ENCODE measurements around the gene DNMT3L. TPM values are rescaled to one million over a fixed set of nuclear protein-coding genes. Genes with fewer than 3 reads are reported as not detected.
A peak's percentile ranks its signal among the peaks of the same experiment; 100 is the strongest.

Gene DNMT3L
- total RNA-seq, 2 experiments from 2014 or later = not detected

DNA sequence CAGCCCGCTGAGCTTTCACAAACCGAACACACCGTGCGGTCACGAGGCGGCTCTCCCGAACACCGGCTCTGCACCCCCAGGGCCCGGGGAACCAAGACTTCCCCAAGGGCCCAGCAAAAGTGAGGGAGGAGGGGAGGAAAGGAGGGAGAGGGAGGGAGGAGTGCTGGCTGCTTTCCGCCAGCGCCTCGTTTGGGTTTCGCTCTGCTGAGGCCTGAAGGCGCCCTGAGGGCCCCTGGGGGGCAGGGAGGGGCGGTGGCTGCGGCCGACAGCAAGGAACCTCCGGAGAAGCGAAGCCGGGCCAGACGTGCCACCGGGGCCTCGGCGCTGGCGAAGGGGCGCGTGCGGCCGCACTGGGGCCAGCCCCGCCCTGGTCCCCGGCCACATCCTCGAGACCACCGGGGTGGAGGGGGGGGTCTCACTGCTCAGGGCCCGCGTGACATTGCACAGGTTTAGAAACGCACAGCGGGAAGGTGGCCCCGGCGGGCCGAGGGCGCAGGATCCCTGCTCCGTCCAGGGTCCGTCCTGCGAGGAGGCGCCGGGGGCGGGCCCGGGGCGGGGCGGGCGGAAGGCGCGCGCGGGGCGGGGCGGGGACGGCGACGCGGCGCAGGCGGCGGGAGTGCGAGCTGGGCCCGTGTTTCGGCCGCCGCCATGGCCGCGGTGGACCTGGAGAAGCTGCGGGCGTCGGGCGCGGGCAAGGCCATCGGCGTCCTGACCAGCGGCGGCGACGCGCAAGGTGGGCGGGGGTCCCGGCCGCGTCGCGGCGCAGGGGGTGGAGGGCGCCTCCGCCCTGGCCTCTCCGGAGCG is 38.0 kb upstream of the DNMT3L start, which contains the start of gene PFKL:
Gene PFKL, plus strand, starts transcription at position 596 of the 804 bp plus-strand sequence. Its CDS starts 53 bp downstream, at position 649.
- no peaks in the 10 kb centered on the region for H3K27me3 Mint-ChIP-seq
- peaks cover 6% of the 10 kb centered on the region for H3K36me3 Mint-ChIP-seq (ENCODE audit: low read depth)
- no peaks in the 10 kb centered on the region for H3K9me3 Mint-ChIP-seq
- peak within 1 kb of the TSS; percentile 96 for H3K27ac Mint-ChIP-seq
- DNase-seq = peak; percentile 70
- peak within 1 kb of the TSS; percentile 87 for H3K4me3 Mint-ChIP-seq
- H3K4me1 Mint-ChIP-seq = peaks cover 62% of the 10 kb centered on the region
- CTCF ChIA-PET = interaction anchor here (0.6 to 0.7 kb wide), 2 partner anchors 131 to 285 kb away, joined by 3 read pairs; no protein-coding TSS in a partner anchor
- POLR2A ChIA-PET = no interaction called here

DNA sequence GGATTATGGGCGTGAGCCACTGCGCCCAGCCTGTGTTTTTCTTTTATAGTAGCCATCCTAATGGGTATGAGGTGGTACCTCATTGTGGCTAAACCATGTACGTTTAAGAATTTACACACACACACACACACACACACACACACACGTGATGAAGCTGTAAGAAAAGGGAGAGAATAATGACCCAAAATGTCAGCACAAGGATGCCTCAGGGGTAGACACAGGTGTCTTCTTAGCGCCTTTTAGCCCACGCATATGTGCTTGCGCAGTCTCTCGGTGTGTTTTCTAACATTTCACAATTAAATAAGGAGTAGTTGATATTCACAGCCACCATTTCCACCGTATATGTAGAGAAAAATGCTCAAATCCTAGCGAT is 37.4 kb upstream of the DNMT3L start:
- H3K27me3 Mint-ChIP-seq = no peaks in the 10 kb centered on the region
- ChIA-PET POLR2A (no interaction called here), CTCF (interaction anchor here (0.6 to 0.7 kb wide), 2 partner anchors 132 to 284 kb away, joined by 3 read pairs; no protein-coding TSS in a partner anchor)
- no peak for DNase-seq
- peaks cover 5% of the 10 kb centered on the region for H3K36me3 Mint-ChIP-seq (ENCODE audit: low read depth)
- H3K4me1 Mint-ChIP-seq = peaks cover 64% of the 10 kb centered on the region
- H3K27ac Mint-ChIP-seq = peak overlapping the region; percentile 96
- H3K9me3 Mint-ChIP-seq = no peaks in the 10 kb centered on the region
- peak overlapping the region; percentile 87 for H3K4me3 Mint-ChIP-seq

DNA sequence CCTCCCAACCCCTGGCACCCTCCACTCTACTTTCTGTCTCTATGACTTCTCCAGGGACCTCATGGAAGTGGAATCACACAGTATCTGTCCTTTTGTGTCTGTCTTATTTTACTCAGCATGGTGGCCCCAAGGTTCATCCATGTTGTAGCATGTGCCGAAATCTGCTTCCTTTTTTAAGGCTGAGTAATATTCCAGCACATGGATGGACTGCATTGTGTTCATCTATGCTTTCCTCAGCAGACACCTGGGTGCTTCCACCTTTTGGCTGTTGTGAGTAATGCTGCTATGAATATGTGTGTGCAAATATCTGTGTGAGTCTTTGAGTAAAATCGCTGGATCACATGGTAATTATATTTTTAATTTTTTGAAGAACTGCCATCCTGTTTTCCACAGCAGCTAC is 36.6 kb upstream of the DNMT3L start:
- H3K27ac Mint-ChIP-seq = peak overlapping the region; percentile 68
- CTCF ChIA-PET = interaction anchor here (0.5 to 1.6 kb wide), 12 partner anchors 9 to 1402 kb away, joined by 3 to 7 read pairs (median 4); partner anchors contain the start of gene TRPM2
- peak; percentile 37 for DNase-seq
- no peaks in the 10 kb centered on the region for H3K9me3 Mint-ChIP-seq
- POLR2A ChIA-PET = no interaction called here
- H3K4me3 Mint-ChIP-seq = peak overlapping the region; percentile 25
- peaks cover 62% of the 10 kb centered on the region for H3K4me1 Mint-ChIP-seq
- no peaks in the 10 kb centered on the region for H3K27me3 Mint-ChIP-seq
- peaks cover 2% of the 10 kb centered on the region for H3K36me3 Mint-ChIP-seq (ENCODE audit: low read depth)

DNA sequence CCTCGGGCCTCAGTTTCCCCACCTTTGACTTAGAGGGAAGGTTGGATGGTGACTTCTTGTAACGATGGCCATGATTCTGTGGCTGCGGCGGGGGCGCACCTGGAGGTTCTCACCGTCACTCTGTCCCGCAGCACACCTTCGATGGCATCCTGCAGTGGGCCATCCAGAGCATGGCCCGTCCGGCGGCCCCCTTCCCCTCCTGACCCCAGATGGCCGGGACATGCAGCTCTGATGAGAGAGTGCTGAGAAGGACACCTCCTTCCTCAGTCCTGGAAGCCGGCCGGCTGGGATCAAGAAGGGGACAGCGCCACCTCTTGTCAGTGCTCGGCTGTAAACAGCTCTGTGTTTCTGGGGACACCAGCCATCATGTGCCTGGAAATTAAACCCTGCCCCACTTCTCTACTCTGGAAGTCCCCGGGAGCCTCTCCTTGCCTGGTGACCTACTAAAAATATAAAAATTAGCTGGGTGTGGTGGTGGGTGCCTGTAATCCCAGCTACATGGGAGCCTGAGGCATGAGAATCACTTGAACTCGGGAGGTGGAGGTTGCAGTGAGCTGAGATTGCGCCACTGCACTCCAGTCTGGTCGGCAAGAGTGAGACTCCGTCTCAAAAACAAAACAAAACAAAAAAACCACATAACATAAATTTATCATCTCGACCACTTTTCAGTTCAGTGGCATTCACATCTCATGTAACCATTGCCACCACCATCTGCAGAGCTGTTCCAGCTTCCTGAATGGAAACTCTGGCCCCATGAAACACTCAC is 36.0 kb upstream of the DNMT3L start:
- ChIA-PET POLR2A (no interaction called here), CTCF (interaction anchor here (0.5 to 1.6 kb wide), 13 partner anchors 9 to 1402 kb away, joined by 3 to 7 read pairs (median 4); partner anchors contain the start of gene TRPM2)
- Mint-ChIP-seq H3K4me3 (peak overlapping the region; percentile 25), H3K9me3 (no peaks in the 10 kb centered on the region), H3K27me3 (no peaks in the 10 kb centered on the region), H3K4me1 (peaks cover 58% of the 10 kb centered on the region), H3K27ac (peak overlapping the region; percentile 46), H3K36me3 (ENCODE audit: low read depth) (peaks cover 2% of the 10 kb centered on the region)
- peak; percentile 75 for DNase-seq

DNA sequence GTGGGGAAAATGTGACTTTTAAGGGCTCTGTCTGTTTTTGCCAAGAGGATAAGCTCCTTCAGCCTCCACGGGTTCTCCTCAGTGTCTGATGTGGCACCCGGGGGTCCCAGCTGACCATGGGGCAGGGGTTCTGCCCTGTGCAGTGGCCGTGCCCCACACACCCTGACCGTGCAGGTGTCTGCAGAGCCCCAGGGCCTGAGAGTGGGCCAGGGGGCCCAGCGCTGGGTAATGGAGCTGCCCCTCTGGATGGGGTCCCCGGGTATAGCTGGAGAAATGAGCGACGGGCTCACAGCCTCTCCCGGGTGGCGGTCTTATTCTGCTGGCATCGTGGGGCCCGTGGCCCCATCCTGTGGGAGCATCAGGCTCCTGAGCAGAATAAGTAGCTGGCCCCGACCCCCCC is 35.2 kb upstream of the DNMT3L start:
- POLR2A ChIA-PET = no interaction called here
- H3K27ac Mint-ChIP-seq = peak overlapping the region; percentile 60
- DNase-seq = no peak
- H3K36me3 Mint-ChIP-seq (ENCODE audit: low read depth) = peaks cover 2% of the 10 kb centered on the region
- no peaks in the 10 kb centered on the region for H3K27me3 Mint-ChIP-seq
- H3K9me3 Mint-ChIP-seq = no peaks in the 10 kb centered on the region
- H3K4me1 Mint-ChIP-seq = peaks cover 53% of the 10 kb centered on the region
- H3K4me3 Mint-ChIP-seq = no peak overlapping the region
- CTCF ChIA-PET = interaction anchor here (0.8 to 1.6 kb wide), 7 partner anchors 12 to 57 kb away, joined by 3 to 7 read pairs (median 5); partner anchors contain the start of gene TRPM2

DNA sequence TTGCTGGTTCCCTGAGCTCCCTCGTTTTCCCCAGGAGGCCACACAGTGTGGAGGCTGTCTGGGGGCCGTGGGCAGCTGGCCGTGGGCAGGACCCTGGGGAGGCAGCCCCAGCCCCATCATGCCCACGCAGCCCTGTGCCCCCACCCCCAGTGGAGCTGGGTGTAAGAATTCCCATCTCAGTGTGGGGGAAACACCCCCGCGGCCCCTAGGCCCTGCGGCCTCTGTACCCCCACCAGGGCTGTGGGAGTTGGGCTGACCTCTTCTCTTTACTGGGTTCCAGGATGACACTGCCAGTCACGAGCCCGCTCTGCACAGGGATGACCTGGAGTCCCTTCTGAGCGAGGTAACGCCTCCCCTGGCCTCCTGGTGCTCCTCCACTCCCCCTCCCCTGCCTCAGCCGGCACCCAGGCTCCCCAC is 34.4 kb upstream of the DNMT3L start:
- Mint-ChIP-seq H3K4me3 (no peak overlapping the region), H3K4me1 (peaks cover 45% of the 10 kb centered on the region), H3K9me3 (no peaks in the 10 kb centered on the region), H3K27ac (no peak overlapping the region), H3K27me3 (no peaks in the 10 kb centered on the region), H3K36me3 (ENCODE audit: low read depth) (peaks cover 2% of the 10 kb centered on the region)
- POLR2A ChIA-PET = no interaction called here
- no peak for DNase-seq
- CTCF ChIA-PET = interaction anchor here (1.4 kb wide), 1 partner anchor 28 kb away, joined by 4 read pairs; no protein-coding TSS in a partner anchor

DNA sequence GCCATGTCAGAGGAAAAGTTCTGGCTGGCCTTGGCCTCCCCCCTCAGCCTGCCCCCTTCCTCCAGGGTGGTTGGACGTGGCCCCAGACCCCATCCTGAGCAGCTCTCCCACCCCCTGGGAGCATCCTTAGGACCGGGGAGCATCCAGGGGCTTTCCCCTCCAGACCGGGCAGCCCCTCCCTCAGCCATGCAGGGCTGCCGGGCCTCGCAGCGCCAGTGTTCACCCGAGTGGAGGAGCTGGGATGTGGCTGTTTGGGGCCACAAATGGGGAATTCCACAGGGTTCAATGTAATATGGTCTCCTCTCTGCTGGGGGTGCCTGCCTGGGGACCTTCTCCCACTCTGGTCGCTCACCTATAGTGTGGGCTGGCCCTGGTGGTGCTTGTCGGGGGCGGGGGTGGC is 33.9 kb upstream of the DNMT3L start:
- peaks cover 40% of the 10 kb centered on the region for H3K4me1 Mint-ChIP-seq
- CTCF ChIA-PET = interaction anchor here (1.4 kb wide), 1 partner anchor 28 kb away, joined by 4 read pairs; no protein-coding TSS in a partner anchor
- H3K9me3 Mint-ChIP-seq = no peaks in the 10 kb centered on the region
- no peaks in the 10 kb centered on the region for H3K36me3 Mint-ChIP-seq (ENCODE audit: low read depth)
- no peak overlapping the region for H3K4me3 Mint-ChIP-seq
- H3K27me3 Mint-ChIP-seq = no peaks in the 10 kb centered on the region
- no peak for DNase-seq
- H3K27ac Mint-ChIP-seq = no peak overlapping the region
- POLR2A ChIA-PET = no interaction called here

DNA sequence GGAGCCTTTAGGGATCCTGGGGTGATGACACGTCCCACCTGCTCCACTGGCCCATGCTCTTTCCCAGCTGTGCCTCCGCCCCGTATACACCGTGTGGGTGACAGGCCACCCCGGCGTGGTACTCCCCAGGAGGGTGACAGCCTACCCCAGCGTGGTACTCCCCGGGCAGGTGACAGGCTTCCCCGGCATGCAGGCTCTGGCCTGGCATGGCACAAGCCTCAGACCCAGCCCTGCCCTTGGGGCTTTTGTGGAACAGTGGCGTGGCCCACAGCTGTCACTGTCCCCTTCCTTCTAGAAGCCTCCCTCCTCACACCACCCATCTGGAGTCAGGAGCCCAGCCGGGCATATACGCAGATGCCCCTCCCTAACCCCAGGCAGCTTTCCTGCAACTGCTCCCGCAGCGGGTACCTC is 33.5 kb upstream of the DNMT3L start:
- H3K4me3 Mint-ChIP-seq = no peak overlapping the region
- peaks cover 40% of the 10 kb centered on the region for H3K4me1 Mint-ChIP-seq
- POLR2A ChIA-PET = interaction anchor here (0.6 kb wide), 1 partner anchor 428 kb away, joined by 3 read pairs; no protein-coding TSS in a partner anchor
- CTCF ChIA-PET = interaction anchor here (1.4 to 1.8 kb wide), 2 partner anchors 9 to 27 kb away, joined by 4 to 5 read pairs; no protein-coding TSS in a partner anchor
- DNase-seq = no peak
- no peaks in the 10 kb centered on the region for H3K9me3 Mint-ChIP-seq
- H3K36me3 Mint-ChIP-seq (ENCODE audit: low read depth) = no peaks in the 10 kb centered on the region
- H3K27ac Mint-ChIP-seq = no peak overlapping the region
- no peaks in the 10 kb centered on the region for H3K27me3 Mint-ChIP-seq

DNA sequence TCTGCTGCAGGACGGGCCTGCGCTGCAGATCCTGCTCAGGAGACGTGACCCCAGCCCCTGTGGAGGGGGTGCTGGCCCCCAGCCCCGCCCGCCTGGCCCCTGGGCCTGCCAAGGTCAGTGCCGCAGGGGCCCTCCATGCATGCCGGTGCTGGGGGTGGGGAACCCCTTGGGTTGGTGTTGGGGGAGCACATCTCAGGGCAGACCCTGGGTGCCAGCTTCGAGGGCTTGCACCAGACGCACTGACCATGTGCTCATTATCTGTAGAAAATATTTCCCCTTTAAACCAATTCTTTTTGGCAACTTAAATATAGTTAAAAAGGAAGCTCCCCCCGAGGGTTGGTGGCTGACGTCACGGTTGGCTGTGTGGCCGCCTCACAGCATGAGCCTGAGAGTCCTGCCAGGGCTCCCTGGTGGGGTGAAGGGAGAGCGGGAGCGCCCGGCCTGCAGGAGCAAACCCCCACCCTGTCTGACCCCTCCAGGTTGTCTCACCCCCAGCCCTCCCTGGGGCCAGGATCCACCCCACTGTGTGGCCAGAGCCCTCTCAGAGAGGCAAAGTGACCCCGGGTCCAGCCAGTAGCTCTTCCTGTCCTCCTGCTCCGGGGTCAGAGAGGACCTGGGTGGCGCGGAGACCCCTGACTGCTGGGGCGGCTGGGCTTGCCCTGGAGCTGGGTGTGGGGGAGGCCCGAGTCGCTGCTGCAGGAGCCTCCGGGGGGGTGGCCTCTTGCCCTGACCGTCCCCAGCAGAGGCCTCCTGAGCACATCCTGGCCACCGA is 32.9 kb upstream of the DNMT3L start:
- Mint-ChIP-seq H3K4me1 (peaks cover 40% of the 10 kb centered on the region), H3K9me3 (no peaks in the 10 kb centered on the region), H3K4me3 (no peak overlapping the region), H3K36me3 (ENCODE audit: low read depth) (no peaks in the 10 kb centered on the region), H3K27ac (peak overlapping the region; percentile 50), H3K27me3 (no peaks in the 10 kb centered on the region)
- POLR2A ChIA-PET = interaction anchor here (0.6 kb wide), 1 partner anchor 429 kb away, joined by 3 read pairs; no protein-coding TSS in a partner anchor
- DNase-seq = no peak
- CTCF ChIA-PET = interaction anchor here (1.8 kb wide), 1 partner anchor 10 kb away, joined by 5 read pairs; no protein-coding TSS in a partner anchor

DNA sequence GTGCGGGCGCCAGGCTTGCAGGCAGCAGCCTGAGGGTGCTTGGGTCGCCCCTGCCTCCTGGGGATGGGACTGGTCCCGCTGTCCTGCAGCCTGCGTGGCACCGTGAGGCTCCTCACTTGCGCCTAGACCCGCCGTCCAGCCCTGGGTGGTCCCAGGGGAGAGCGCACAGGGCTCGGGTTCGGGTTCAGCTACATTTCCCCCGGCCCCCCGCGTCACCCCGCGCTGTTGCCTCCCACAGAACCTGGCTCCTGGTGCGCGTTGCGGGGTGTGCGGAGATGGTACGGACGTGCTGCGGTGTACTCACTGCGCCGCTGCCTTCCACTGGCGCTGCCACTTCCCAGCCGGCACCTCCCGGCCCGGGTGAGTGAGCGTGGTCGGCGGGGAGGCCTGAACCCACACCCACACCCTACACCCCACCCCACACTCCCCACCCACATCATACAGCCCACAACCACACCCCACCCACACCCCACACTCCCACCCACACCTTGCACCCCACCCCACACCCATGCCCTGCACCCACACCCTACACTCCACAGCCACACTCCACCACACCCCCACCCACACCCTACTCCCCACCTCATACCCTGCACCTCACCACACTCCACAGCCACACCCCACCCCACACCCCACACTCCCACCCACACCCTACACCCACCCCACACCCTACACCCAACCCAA is 32.0 kb upstream of the DNMT3L start:
- CTCF ChIA-PET = interaction anchor here (1.8 kb wide), 1 partner anchor 11 kb away, joined by 5 read pairs; no protein-coding TSS in a partner anchor
- Mint-ChIP-seq H3K27ac (no peak overlapping the region), H3K36me3 (ENCODE audit: low read depth) (no peaks in the 10 kb centered on the region), H3K4me1 (peaks cover 33% of the 10 kb centered on the region), H3K27me3 (no peaks in the 10 kb centered on the region), H3K9me3 (no peaks in the 10 kb centered on the region), H3K4me3 (peak overlapping the region; percentile 10)
- POLR2A ChIA-PET = no interaction called here
- DNase-seq = peak; percentile 41

DNA sequence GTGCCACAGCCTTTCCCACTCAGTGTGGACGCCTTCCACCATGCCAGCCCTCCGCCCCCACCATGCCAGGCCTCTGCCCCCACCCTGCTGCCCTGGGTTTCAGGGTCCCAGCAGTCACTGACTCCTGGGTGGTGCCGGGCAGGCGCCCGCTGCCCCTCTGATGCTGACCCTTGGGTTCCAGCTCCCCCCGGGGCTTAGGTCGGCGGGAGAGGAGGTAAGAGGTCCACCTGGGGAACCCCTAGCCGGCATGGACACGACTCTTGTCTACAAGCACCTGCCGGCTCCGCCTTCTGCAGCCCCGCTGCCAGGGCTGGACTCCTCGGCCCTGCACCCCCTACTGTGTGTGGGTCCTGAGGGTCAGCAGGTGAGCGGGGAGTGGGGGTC is 31.1 kb upstream of the DNMT3L start:
- DNase-seq = no peak
- H3K4me1 Mint-ChIP-seq = peaks cover 26% of the 10 kb centered on the region
- no peaks in the 10 kb centered on the region for H3K27me3 Mint-ChIP-seq
- no peaks in the 10 kb centered on the region for H3K36me3 Mint-ChIP-seq (ENCODE audit: low read depth)
- H3K4me3 Mint-ChIP-seq = no peak overlapping the region
- H3K9me3 Mint-ChIP-seq = no peaks in the 10 kb centered on the region
- ChIA-PET CTCF (no interaction called here), POLR2A (no interaction called here)
- H3K27ac Mint-ChIP-seq = no peak overlapping the region

All from activated CD4-positive, alpha-beta T cell treated with anti-CD3 and anti-CD28 coated beads, Interleukin-2, amount 10 ng/mL, durations not matched to agents 7 days and 5 days (primary cell).